ENCODE results near the gene SMIM29. TPM values are rescaled to one million over a fixed set of nuclear protein-coding genes. Genes with fewer than 3 reads are reported as not detected.

Gene SMIM29
- total RNA-seq, 6 experiments from 2014 or later = 5.0 to 13.4 (median 8.8) TPM

DNA sequence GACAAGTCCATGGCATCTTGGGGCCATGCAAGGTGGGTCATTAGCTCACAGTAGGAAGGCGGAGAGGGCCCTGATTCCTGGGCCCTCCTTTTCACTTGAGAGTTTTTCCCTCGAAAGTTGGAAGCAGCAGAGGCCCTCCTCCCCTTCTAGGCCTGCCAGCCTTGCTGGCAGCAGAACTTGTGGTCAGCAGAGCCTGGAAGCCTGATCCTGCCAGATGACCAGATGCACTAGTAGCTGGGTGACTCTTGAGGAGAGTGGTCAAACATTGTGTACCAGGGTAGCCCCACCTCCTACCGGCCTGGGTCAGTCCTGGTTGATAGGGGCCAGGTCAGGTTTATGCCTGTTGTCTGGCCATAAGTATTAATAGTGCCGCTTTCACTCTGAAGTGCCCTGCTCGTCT is 15.9 kb downstream of the SMIM29 start:
- no peak overlapping the region for H3K4me3 ChIP-seq
- intact Hi-C loops (cut with DNase I) = no loop called here
- DNase-seq (peak in 1 of 3 donors; percentile 22), ATAC-seq (no peak)
- WGBS (ENCODE audit: insufficient coverage, low coverage, low lambda C conversion rate, missing lambda C conversion rate) = 60% methylated on average over 1 of the region's 5 CpGs
- no peak overlapping the region for H3K27ac ChIP-seq
- TF ChIP-seq POLR2A (IDR thresholded peaks at IDR 0.05) = no peak
- TF ChIP-seq, protein P1, sequence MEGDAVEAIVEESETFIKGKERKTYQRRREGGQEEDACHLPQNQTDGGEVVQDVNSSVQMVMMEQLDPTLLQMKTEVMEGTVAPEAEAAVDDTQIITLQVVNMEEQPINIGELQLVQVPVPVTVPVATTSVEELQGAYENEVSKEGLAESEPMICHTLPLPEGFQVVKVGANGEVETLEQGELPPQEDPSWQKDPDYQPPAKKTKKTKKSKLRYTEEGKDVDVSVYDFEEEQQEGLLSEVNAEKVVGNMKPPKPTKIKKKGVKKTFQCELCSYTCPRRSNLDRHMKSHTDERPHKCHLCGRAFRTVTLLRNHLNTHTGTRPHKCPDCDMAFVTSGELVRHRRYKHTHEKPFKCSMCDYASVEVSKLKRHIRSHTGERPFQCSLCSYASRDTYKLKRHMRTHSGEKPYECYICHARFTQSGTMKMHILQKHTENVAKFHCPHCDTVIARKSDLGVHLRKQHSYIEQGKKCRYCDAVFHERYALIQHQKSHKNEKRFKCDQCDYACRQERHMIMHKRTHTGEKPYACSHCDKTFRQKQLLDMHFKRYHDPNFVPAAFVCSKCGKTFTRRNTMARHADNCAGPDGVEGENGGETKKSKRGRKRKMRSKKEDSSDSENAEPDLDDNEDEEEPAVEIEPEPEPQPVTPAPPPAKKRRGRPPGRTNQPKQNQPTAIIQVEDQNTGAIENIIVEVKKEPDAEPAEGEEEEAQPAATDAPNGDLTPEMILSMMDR (IDR thresholded peaks at IDR 0.05) = no peak
- H3K36me3 ChIP-seq = no peaks in the 10 kb centered on the region
- H3K9me3 ChIP-seq = no peaks in the 10 kb centered on the region
- H3K27me3 ChIP-seq = no peaks in the 10 kb centered on the region
- peaks cover 0 to 11% (median 3%) of the 10 kb centered on the region in 4 donors for H3K4me1 ChIP-seq

DNA sequence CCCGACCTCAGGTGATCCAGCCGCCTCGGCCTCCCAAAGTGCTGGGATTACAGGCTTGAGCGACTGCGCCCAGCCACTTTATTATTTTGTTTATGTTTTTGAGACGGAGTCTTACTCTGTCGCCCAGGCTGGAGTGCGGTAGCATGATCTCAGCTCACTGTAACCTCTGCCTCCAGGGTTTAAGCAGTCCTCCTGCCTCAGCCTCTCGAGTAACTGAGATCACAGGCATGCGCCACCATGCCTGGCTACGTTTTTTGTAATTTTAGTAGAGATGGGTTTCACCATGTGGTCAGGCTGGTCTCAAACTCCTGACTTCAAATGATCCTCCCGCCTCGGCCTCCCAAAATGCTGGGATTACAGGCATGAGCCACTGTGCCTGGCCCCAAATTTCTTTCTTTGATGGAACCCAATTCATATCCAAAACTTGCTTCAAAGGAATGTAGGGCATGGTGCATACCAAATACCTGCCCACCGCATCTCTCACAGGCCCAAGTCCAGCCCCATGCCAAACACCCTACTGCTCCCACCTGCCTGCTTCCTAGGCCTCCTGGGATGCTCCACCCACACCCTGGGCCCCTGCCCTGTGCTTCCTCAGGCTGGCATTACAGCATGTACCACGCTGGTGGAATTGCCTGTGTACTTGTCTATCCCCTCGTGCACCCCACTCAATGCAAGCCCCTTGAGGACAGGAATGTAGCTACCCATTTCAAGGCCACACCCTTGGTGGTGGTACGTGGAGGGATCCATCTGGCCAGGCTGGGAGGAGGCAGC is 17.1 kb downstream of the SMIM29 start:
- H3K27me3 ChIP-seq = no peaks in the 10 kb centered on the region
- H3K27ac ChIP-seq = no peak overlapping the region
- DNase-seq (peak in 1 of 3 donors; percentile 39), ATAC-seq (no peak)
- no peak overlapping the region for H3K4me3 ChIP-seq
- TF ChIP-seq, protein P1 (IDR thresholded peaks at IDR 0.05) = no peak
- TF ChIP-seq POLR2A (IDR thresholded peaks at IDR 0.05) = no peak
- H3K4me1 ChIP-seq = peaks cover 0 to 10% (median 3%) of the 10 kb centered on the region in 4 donors
- 94% methylated on average over 16 of the region's 17 CpGs for WGBS (ENCODE audit: insufficient coverage, low coverage, low lambda C conversion rate, missing lambda C conversion rate)
- H3K9me3 ChIP-seq = no peaks in the 10 kb centered on the region
- intact Hi-C loops (cut with DNase I) = no loop called here
- no peaks in the 10 kb centered on the region for H3K36me3 ChIP-seq

GRCh38 chr6:34230653-34231371 is 18.0 kb downstream of the SMIM29 start:
- no peak for TF ChIP-seq POLR2A (IDR thresholded peaks at IDR 0.05)
- TF ChIP-seq, protein P1 (IDR thresholded peaks at IDR 0.05) = no peak
- no peak overlapping the region for H3K27ac ChIP-seq
- ATAC-seq (no peak), DNase-seq (peak in 1 of 3 donors; percentile 37)
- no peaks in the 10 kb centered on the region for H3K27me3 ChIP-seq
- H3K4me1 ChIP-seq = peaks cover 0 to 4% (median 0%) of the 10 kb centered on the region in 4 donors
- H3K4me3 ChIP-seq = no peak overlapping the region
- H3K36me3 ChIP-seq = no peaks in the 10 kb centered on the region
- intact Hi-C loops (cut with DNase I) = no loop called here
- 77% methylated on average over 5 of the region's 5 CpGs for WGBS (ENCODE audit: insufficient coverage, low coverage, low lambda C conversion rate, missing lambda C conversion rate)
- no peaks in the 10 kb centered on the region for H3K9me3 ChIP-seq

GRCh38 chr6:34229877-34230276 is 18.9 kb downstream of the SMIM29 start:
- no peaks in the 10 kb centered on the region for H3K4me1 ChIP-seq
- no peaks in the 10 kb centered on the region for H3K36me3 ChIP-seq
- no peaks in the 10 kb centered on the region for H3K9me3 ChIP-seq
- intact Hi-C loops (cut with DNase I) = no loop called here
- no peak for DNase-seq
- H3K27ac ChIP-seq = no peak overlapping the region
- WGBS (ENCODE audit: insufficient coverage, low coverage, low lambda C conversion rate, missing lambda C conversion rate) = 90% methylated on average over 5 of the region's 8 CpGs
- no peak for TF ChIP-seq POLR2A (IDR thresholded peaks at IDR 0.05)
- TF ChIP-seq, protein P1 (IDR thresholded peaks at IDR 0.05) = no peak
- no peaks in the 10 kb centered on the region for H3K27me3 ChIP-seq
- H3K4me3 ChIP-seq = no peak overlapping the region
- ATAC-seq = no peak
